Ovary (tissue), 9 donors: ENCODE results near the gene RAB13. TPM values are rescaled to one million over a fixed set of nuclear protein-coding genes. Genes with fewer than 3 reads are reported as not detected.

Source experiments
- DNase-seq, 5 donors: peaks; one replicate each; pipeline ENCODE4 v3.0.0-alpha.2; 2019 to 2020
- H3K27ac ChIP-seq, 2 donors: fragments of 200-600 bp; one replicate each; pipeline versions ENCODE4 v1.5.1 to v1.8.0; 2019 to 2022
- H3K27me3 ChIP-seq: fragments of 200-600 bp; one replicate; pipeline ENCODE4 v1.8.0; 2022
- H3K36me3 ChIP-seq: fragments of 200-600 bp; sonication (generic); one replicate; pipeline ENCODE4 v1.5.1; 2019
- H3K4me1 ChIP-seq: one replicate; pipeline ENCODE4 v1.8.1; 2013; ENCODE audit warnings: mild to moderate bottlenecking, moderate library complexity; ENCODE audit not compliant: insufficient read depth
- H3K4me3 ChIP-seq: fragments of 200-600 bp; sonication (generic); one replicate; pipeline ENCODE4 v1.5.1; 2017
- H3K9me3 ChIP-seq, 2 donors: fragments of 200-600 bp in 1 of 2; sonication (generic) in 1 of 2; one replicate each; pipeline versions ENCODE4 v1.5.1 to v1.8.1; 2013 to 2019; ENCODE audit warnings: mild to moderate bottlenecking in 1 of 2, moderate library complexity in 1 of 2
- EP300 ChIP-seq: sonication (generic); formaldehyde crosslinking; IDR thresholded peaks from one replicate; pipeline ENCODE4 v1.6.1; 2017; ENCODE audit warnings: antibody characterized with exemption
- POLR2A ChIP-seq: fragments of 450-650 bp; IDR thresholded peaks from one replicate; pipeline ENCODE4 v1.6.1; 2017; ENCODE audit warnings: antibody characterized with exemption, mild to moderate bottlenecking, moderate library complexity
- WGBS, 3 donors: extraction: QIAGEN DNeasy Blood & Tissue Kit in 1 of 3; methylation state at CpG; one replicate each; pipeline versions ENCODE4 v1.1.5 to v1.1.7; 2013 to 2017; 5-methylcytosine and 5-hydroxymethylcytosine counted together
- intact Hi-C, 4 donors: fragments of 100-400 bp; cut with DNase I; formaldehyde crosslinking; loops; one replicate each; pipeline versions ENCODE4 v1.11.0 to v1.15.1; 2022 to 2023
- polyA plus RNA-seq, 2 donors: library from polyadenylated mRNA; stranded (reverse); fragments of 200-250 nt in 1 of 2; fragments of 350-450 nt in 1 of 2; fragmentation: Illumina TruSeq in 1 of 2; extraction: RNeasy Lipid Tissue Mini Kit (QIAGEN cat#74804) in 1 of 2; gene quantifications; one replicate each; pipeline ENCODE4 v1.2.3, GENCODE V29; 2013 to 2014
- total RNA-seq, 7 donors: library from RNA; depleted of rRNA in 2 of 7; stranded (reverse); fragments of >200 nt in 2 of 7; fragmentation: NEBNext Ultra II Directional in 3 of 7; extraction: Animal tissue kit (Norgen Biotek cat#: 25700) in 3 of 7; gene quantifications; one replicate each; pipeline versions ENCODE4 v1.1.0 to v1.2.4, GENCODE V29; 2016 to 2023
- TF ChIP-seq, protein P1 (sequence below), 3 donors: fragments of 450-650 bp in 2 of 3; fragments of 200-600 bp in 1 of 3; IDR thresholded peaks; one replicate each; pipeline versions ENCODE4 v1.5.1 to v1.8.0; 2016 to 2022; ENCODE audit warnings: antibody characterized with exemption in 3 of 3, mild to moderate bottlenecking in 1 of 3
- donor health status: DM: no; HTN: no; CAD: no; lungs with moderate emphysema.
- donor health status: DM: no; HTN: no; CAD: no.
- donor health status: Bipolar disorder and iron deficiency.
- donor health status: DM: yes; HTN: yes; CAD: no.
- donor health status: DM: no; HTN: no; CAD: no.
- donor health status: DM: yes; HTN: yes; CAD: no.

The RAB13 gene
- total and polyA plus RNA-seq, 9 donors, result 31.4 to 190 (median 115) TPM

GRCh38 chr1:153944005-153944826, 41.9 kb downstream of the RAB13 start:
- no peaks in the 10 kb centered on the region for H3K36me3 ChIP-seq

DNA sequence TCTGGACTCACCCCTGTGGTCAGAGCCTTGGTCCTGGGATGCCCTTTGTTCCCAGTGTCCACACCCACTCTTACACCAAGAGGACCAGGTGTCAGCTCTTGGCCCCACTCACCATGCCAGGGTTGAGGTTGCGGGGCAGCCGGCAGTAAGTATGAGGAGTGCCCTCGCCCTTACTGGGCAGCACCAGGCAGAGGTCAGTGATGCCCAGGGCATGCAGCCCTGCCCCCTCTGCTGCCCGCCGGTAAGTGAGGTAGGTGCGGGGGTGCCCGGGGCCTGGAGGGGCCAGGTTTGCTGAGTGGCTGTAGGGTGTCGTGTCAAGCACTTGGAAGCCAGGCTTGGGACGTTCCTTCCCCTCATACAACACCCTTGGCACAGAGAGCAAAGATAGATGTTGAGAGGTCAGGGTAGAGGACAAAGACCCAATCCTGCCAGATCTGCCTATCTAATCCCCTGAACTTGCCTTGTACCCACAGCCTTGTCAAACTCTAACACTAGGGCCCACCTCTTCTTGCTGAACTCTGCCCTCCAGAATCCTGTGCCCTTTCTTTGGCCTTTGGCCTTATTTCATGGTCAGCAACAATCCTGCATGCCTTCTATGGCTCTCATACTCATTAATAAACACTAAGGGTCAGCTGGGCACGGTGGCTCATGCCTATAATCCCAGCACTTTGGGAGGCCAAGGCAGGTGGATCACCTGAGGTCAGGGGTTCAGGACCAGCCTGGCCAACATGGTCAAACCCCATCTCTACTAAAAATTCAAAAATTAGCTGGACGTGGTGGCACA, 43.2 kb downstream of the RAB13 start:
- 84 to 91% (median 91%) methylated on average over 11 of the region's 11 CpGs for WGBS, 3 donors
- Histone ChIP-seq H3K4me1 (peaks cover 7% of the 10 kb centered on the region), H3K27me3 (no peaks in the 10 kb centered on the region), H3K9me3 (no peaks in the 10 kb centered on the region), H3K4me3 (no peak overlapping the region), H3K27ac (no peak overlapping the region), H3K36me3 (no peaks in the 10 kb centered on the region)
- intact Hi-C loops, result loop anchor here in 3 of 4 donors (10.0 kb wide), 2 partner anchors 148 to 268 kb away; partner anchors contain the start of genes ILF2 (in 2 of the 3) and NPR1 (in 2 of the 3)
- TF ChIP-seq POLR2A (no peak), EP300 (no peak)
- TF ChIP-seq, protein P1, sequence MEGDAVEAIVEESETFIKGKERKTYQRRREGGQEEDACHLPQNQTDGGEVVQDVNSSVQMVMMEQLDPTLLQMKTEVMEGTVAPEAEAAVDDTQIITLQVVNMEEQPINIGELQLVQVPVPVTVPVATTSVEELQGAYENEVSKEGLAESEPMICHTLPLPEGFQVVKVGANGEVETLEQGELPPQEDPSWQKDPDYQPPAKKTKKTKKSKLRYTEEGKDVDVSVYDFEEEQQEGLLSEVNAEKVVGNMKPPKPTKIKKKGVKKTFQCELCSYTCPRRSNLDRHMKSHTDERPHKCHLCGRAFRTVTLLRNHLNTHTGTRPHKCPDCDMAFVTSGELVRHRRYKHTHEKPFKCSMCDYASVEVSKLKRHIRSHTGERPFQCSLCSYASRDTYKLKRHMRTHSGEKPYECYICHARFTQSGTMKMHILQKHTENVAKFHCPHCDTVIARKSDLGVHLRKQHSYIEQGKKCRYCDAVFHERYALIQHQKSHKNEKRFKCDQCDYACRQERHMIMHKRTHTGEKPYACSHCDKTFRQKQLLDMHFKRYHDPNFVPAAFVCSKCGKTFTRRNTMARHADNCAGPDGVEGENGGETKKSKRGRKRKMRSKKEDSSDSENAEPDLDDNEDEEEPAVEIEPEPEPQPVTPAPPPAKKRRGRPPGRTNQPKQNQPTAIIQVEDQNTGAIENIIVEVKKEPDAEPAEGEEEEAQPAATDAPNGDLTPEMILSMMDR (IDR thresholded peaks at IDR 0.05), result no peak
- peak in 1 of 5 donors; percentile 16 for DNase-seq

More at GRCh38 chr1:153944005-153944826, 41.9 kb downstream of the RAB13 start:
- DNase-seq, result peak in 1 of 5 donors; percentile 23
- H3K27me3 ChIP-seq, result no peaks in the 10 kb centered on the region
- 76 to 84% (median 81%) methylated on average over 15 of the region's 15 CpGs for WGBS, 3 donors
- H3K27ac ChIP-seq, result peak overlapping the region; percentile 95 to 97
- no peak overlapping the region for H3K4me3 ChIP-seq
- TF ChIP-seq, protein P1 (IDR thresholded peaks at IDR 0.05), result no peak
- TF ChIP-seq POLR2A, result no peak
- H3K4me1 ChIP-seq, result peaks cover 7% of the 10 kb centered on the region
- intact Hi-C loops, result loop anchor here in 3 of 4 donors (10.0 kb wide), 2 partner anchors 149 to 269 kb away; partner anchors contain the start of genes ILF2 (in 2 of the 3) and NPR1 (in 2 of the 3)
- H3K9me3 ChIP-seq, result no peaks in the 10 kb centered on the region

DNA sequence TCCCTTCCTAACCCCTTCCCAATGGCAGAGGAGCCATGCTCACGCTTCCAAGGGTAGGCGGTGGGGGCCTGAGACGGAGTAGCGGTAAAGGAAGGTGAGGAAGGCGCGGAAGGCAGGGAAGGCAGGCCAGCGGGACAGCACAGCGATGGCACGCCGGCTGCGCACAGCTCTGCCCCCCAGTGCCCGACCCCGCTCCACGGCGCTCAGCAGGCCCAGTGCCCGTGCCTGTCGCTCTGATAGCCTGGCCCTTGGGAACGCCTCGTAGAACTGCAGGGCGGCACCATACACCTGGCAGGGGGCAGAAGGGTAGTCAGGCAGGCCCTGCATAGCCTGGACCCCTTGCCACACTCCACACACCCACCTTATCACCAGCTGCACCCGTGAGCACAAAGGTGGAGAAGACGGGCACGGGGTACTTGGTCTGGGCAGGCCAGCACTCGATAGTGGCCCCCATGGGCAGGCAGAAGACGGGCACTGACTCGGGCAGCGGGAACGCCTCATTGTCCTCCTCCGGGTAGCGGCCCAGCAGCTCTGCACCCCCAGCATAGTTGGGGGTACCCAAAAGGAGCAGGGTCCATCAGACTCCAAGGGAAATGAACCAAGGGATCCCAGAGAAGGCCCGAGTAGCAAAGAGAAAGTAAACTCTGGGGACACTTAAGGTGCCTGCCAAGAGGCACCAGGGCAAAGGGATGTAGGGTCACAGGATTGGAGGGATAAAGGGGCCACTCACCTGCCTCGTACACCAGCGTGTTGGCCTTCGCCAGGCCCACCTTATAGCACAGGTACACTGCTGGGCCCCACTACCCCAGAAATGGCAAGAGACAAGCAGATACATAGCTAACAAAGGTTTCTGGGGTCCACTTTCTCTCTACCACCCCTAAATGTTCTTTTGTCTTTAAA, 44.1 kb downstream of the RAB13 start:
- H3K4me3 ChIP-seq, result no peak overlapping the region
- no peaks in the 10 kb centered on the region for H3K9me3 ChIP-seq
- intact Hi-C loops, result loop anchor here in 3 of 4 donors (10.0 kb wide), 2 partner anchors 147 to 267 kb away; partner anchors contain the start of genes ILF2 (in 2 of the 3) and NPR1 (in 2 of the 3)
- TF ChIP-seq, protein P1 (IDR thresholded peaks at IDR 0.05), result no peak
- TF ChIP-seq POLR2A (no peak), EP300 (no peak)
- H3K36me3 ChIP-seq, result no peaks in the 10 kb centered on the region
- 93 to 94% (median 93%) methylated on average over 32 to 34 of the region's 34 CpGs for WGBS, 3 donors
- H3K4me1 ChIP-seq, result peaks cover 7% of the 10 kb centered on the region
- H3K27ac ChIP-seq, result no peak overlapping the region
- peak in 1 of 5 donors; percentile 19 for DNase-seq
- no peaks in the 10 kb centered on the region for H3K27me3 ChIP-seq
